Measurements from ENCODE around the gene FAM3A.

The FAM3A gene

DNA sequence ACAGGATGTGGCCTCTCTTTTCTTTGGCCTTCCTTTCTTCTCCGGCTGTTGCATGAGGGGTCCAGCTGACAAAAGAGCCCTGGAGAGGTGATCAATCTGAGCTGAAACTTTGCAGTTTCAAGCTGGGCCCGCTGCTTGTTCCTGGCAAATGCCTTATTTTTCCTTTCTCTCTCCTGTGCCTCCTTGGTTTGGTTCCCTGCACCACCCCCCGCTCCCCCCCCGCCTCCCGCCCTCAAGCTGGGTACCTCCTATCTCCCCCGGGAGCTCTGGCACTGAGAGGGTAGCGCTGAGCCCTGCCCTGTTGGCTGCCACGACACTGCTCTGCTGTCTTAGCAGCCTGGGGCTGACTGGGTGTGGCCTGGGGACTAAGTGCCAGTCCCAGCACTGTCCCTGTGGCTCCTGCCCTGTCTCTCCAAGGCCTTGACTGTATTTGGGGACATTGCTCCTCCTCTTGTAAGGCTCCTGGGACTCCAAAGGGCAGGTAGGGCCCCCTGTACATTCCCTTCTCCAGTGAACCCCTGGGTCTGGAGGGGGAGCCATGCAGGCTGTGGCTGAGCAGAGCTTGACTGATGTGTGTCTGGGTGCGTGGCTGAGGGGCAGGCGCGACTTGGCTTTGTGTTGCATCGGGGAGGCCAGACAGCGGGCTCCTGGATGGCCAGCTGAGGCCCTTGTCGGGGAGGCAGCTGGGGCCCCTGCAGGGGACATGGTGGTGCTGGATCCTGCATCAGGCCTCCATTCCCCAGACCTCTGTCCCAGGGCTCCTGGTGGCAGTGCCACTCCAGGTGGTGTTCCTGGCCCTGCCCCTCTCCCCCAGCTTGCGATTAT is 56.9 kb downstream of the FAM3A start:
- DNase-seq: no peak

DNA sequence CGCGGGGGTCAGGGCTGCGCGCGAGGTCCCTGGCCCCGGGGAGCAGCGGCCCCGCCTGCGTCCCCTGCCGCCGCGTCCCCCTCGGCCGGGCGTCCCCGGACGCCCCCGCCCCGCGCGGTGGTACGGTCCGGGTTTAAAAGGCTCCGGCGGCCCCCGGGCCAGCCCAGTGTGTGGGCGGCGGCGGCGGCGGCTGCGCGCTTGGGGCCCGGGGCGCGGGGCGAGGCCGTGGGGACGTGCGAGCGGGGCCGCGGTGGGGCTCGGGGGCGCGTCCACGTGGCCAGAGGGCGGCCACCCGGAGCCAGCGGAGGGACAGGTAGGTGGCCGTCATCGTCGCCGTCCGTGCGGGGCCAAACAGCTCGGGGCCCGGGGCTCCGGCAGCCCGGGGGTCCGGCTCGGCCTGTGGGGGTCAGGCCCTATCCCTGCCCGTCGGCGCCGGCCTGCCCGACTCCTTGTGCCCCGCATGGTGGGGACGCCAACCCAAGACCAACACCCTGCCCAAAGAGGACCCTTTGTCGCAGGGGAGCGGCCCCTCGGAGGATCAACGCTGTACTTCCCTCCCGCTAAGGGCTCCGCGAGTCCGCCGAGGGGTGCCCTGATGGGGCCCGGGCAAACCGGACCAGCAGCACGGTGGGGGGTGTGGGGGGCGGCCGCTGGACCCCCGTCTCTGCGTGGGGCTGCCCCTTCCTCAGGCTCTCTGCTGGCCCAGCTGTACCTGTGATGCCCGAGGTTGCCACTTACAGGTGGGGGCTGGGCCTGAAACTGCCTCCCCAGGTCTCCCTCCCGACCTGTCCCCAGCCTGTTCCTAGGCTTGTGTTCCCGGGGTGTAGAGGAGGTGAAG is 57.7 kb downstream of the FAM3A start, which contains the start of gene PLXNA3:
Gene PLXNA3 (plus strand): TSS at position 166 of the 838 bp plus-strand sequence. CDS start 1,903 bp downstream, outside the sequence.
- DNase-seq: peak; percentile 52

DNA sequence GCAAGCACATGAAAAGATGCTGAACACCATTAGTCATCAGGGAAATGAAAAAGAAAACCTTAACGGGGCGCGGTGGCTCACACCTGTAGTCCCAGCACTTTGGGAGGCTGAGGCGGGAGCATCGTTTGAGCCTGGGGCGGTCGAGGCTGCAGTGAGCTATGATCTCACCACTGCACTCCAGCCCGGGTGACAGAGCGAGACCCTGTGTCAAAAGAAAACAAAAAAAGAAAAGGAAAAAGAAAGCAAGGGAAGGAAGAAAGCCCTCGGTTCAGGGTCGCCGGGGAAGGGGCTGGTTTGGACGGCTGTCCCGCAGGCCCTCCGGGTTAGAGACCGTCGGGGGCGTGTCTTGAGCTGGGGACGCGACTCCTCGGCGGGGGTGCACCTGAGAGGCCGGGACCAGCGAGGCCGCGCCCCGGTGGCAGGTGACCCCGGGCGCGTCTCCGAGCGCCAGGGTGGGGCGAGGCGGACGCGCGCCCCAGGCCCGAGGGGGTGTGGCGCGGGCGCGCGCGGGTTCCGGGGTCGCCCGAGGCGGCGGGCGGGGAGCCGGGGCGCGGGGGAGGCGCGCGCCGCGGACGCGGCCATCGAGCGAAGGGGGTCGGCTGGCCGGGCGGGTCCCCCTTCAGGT is 58.4 kb downstream of the FAM3A start:
- DNase-seq: peak; percentile 31

Measured in fibroblast of skin of abdomen (primary cell).